Endothelial cell (in vitro differentiated cells): ENCODE measurements around the gene ZNF804A. TPM values are rescaled to one million over a fixed set of nuclear protein-coding genes. Genes with fewer than 3 reads are reported as not detected.

Experiments used
- DNase-seq: peaks from one replicate; pipeline ENCODE4 v3.0.0; 2021; ENCODE audit warnings: low spot score
- H3K27ac Mint-ChIP-seq: one replicate; pipeline ENCODE4 v1.8.0; 2021; ENCODE audit warnings: mixed read lengths, inconsistent platforms; ENCODE audit not compliant: unreplicated experiment
- H3K27me3 Mint-ChIP-seq: one replicate; pipeline ENCODE4 v1.8.0; 2021; ENCODE audit warnings: mild to moderate bottlenecking, moderate library complexity, mixed read lengths, inconsistent platforms; ENCODE audit not compliant: unreplicated experiment
- H3K36me3 Mint-ChIP-seq: one replicate; pipeline ENCODE4 v1.8.0; 2021; ENCODE audit warnings: mild to moderate bottlenecking, low read depth, mixed read lengths, inconsistent platforms; ENCODE audit not compliant: unreplicated experiment
- H3K4me1 Mint-ChIP-seq: one replicate; pipeline ENCODE4 v1.8.0; 2021; ENCODE audit warnings: mild to moderate bottlenecking, mixed read lengths, inconsistent platforms; ENCODE audit not compliant: unreplicated experiment
- H3K4me3 Mint-ChIP-seq: one replicate; pipeline ENCODE4 v1.8.0; 2021; ENCODE audit warnings: mild to moderate bottlenecking, mixed read lengths, inconsistent platforms; ENCODE audit not compliant: unreplicated experiment
- H3K9me3 Mint-ChIP-seq: one replicate; pipeline ENCODE4 v1.8.0; 2021; ENCODE audit warnings: mixed read lengths, inconsistent platforms; ENCODE audit not compliant: unreplicated experiment
- total RNA-seq: library from RNA; stranded (reverse); fragmentation: NEBNext Ultra II Directional; extraction: Animal tissue kit (Norgen Biotek cat#: 25700); gene quantifications from one replicate; pipeline ENCODE4 v1.2.1, GENCODE V29; 2021; ENCODE audit not compliant: unreplicated experiment
- TF ChIP-seq, protein P1 (sequence below): fragments of 200-600 bp; sonication (generic); IDR thresholded peaks from one replicate; pipeline ENCODE4 v1.5.0; 2021; ENCODE audit warnings: antibody characterized with exemption; ENCODE audit not compliant: unreplicated experiment

The ZNF804A gene
- total RNA-seq, 1 donor from 2014 or later: 2.2 TPM

DNA sequence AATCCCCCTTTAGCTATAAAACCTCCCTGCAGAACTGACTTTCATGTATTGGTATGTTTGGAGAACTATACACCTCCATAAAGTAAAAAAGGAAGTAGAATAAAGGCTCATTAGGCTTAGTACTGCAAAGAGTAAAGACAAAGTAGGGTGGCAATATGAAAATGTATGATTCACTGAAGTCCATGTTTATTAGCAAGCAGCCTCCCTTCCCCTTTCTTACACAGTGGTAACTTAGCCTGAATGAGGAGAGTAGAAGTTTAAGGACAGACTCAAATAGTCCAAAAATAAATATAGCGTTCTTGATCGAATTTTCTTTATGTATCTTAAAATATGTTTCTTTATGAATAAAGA lies 1.5 kb downstream of the ZNF804A start:
- Mint-ChIP-seq H3K27me3 (peaks cover 9% of the 10 kb centered on the region), H3K27ac (no peak overlapping the region), H3K36me3 (no peaks in the 10 kb centered on the region), H3K9me3 (no peaks in the 10 kb centered on the region), H3K4me3 (peak overlapping the region; percentile 92), H3K4me1 (peaks cover 14% of the 10 kb centered on the region)
- no peak for DNase-seq
- TF ChIP-seq, protein P1, sequence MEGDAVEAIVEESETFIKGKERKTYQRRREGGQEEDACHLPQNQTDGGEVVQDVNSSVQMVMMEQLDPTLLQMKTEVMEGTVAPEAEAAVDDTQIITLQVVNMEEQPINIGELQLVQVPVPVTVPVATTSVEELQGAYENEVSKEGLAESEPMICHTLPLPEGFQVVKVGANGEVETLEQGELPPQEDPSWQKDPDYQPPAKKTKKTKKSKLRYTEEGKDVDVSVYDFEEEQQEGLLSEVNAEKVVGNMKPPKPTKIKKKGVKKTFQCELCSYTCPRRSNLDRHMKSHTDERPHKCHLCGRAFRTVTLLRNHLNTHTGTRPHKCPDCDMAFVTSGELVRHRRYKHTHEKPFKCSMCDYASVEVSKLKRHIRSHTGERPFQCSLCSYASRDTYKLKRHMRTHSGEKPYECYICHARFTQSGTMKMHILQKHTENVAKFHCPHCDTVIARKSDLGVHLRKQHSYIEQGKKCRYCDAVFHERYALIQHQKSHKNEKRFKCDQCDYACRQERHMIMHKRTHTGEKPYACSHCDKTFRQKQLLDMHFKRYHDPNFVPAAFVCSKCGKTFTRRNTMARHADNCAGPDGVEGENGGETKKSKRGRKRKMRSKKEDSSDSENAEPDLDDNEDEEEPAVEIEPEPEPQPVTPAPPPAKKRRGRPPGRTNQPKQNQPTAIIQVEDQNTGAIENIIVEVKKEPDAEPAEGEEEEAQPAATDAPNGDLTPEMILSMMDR: no peak

DNA sequence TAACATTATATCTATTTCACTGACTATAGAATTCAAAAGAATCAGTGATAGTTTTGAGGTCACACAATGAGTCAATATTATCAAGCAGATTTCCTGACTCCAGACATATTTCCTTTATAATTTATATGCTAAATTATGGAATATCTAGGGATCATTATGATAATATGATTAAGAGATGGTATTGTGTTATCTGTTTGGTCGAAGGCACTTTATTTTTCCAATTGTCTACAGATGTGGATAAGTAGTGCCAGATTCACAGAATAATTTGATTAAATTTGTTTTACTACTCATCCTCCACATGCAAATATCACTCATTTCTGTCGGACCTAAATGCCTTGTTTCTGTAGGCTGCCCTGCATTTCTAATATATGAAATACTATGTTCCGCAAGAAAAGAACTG lies 4.4 kb downstream of the ZNF804A start:
- Mint-ChIP-seq H3K4me1 (peaks cover 7% of the 10 kb centered on the region), H3K9me3 (no peaks in the 10 kb centered on the region), H3K36me3 (no peaks in the 10 kb centered on the region), H3K4me3 (no peak overlapping the region), H3K27me3 (peaks cover 4% of the 10 kb centered on the region), H3K27ac (no peak overlapping the region)
- TF ChIP-seq, protein P1: no peak
- DNase-seq: no peak

DNA sequence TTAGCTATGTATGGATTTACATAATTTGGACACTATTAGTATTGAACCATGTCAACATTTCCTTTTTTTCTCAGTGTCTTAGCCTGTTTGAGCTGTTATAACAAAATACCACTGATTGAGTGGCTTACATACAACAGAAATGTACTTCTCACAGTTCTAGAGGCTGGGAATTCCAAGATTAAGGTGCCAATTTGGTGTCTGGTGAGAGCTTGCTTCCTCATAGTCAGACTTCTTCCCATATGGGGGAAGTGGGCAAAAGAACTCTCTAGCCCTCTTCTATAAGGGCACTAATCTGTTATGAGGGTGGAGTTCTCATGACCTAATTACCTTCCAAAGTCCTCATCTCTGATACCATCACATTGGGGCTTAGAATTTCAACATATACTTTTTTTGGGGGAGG lies 12.6 kb downstream of the ZNF804A start:
- Mint-ChIP-seq H3K36me3 (no peaks in the 10 kb centered on the region), H3K9me3 (no peaks in the 10 kb centered on the region)

DNA sequence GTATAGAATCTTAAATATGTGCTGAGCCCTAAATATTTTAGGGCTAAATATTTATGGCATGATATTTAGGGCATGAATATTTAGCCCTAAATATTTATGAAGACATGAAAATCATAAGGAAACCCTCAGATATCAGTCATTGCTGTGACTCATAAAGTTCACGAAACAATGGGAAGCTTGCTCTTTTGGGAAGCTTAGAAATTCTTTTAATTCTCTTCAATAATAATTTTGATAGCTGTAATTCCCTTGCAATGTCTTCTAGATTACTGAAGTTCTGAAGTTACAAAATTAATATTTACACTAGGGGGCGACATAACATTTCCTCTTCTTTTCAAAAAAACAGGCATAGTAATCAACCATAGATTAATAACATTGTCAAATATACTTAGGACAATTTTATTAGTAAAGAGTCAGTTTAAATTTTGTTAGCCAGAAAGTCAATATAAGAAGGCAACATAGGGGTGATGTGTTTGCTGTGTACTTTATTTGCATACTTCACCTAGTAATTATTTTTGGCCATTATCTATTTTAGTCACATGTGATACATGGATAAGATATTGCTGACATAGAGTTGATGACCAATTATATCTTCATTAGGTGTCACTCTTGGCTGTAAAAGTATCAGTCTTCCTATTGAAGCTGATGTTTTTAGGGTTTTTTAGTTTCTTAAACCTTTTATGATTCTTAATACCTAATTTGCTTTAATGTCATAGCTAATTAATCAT lies 13.2 kb downstream of the ZNF804A start:
- Mint-ChIP-seq H3K9me3 (no peaks in the 10 kb centered on the region), H3K27ac (no peak overlapping the region), H3K27me3 (no peaks in the 10 kb centered on the region), H3K4me1 (no peaks in the 10 kb centered on the region), H3K36me3 (no peaks in the 10 kb centered on the region), H3K4me3 (no peak overlapping the region)
- no peak for DNase-seq
- TF ChIP-seq, protein P1: peak; percentile 81

More for the DNA sequence above, 12.6 kb downstream of the ZNF804A start:
- no peaks in the 10 kb centered on the region for H3K4me1 Mint-ChIP-seq
- no peak overlapping the region for H3K27ac Mint-ChIP-seq
- no peak for DNase-seq
- H3K27me3 Mint-ChIP-seq: no peaks in the 10 kb centered on the region
- TF ChIP-seq, protein P1: no peak
- no peak overlapping the region for H3K4me3 Mint-ChIP-seq

DNA sequence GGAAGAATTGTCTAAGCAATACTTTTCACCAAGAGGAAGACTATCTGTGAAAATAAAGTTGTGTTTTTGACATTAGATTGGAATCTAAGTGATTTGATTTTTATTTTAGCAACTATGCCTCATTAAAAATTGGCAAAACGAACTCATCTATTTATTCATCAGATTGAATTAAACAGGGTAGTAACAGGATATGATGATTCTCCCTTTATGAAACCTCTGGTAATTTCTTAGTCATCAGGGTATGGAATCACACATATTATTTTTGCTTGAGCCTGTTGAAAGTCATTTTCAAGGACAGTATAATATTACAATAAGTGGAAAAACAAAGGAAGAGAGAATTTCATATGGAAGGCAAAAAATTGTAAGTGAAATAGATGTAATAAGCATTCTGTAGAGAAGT lies 22.0 kb downstream of the ZNF804A start:
- no peaks in the 10 kb centered on the region for H3K4me1 Mint-ChIP-seq
- no peak overlapping the region for H3K27ac Mint-ChIP-seq
- TF ChIP-seq, protein P1: no peak
- H3K27me3 Mint-ChIP-seq: no peaks in the 10 kb centered on the region
- H3K9me3 Mint-ChIP-seq: no peaks in the 10 kb centered on the region
- no peak overlapping the region for H3K4me3 Mint-ChIP-seq
- no peak for DNase-seq
- H3K36me3 Mint-ChIP-seq: no peaks in the 10 kb centered on the region
